Activated CD8-positive, alpha-beta memory T cell treated with anti-CD3 and anti-CD28 coated beads for 24 hours (primary cell): ENCODE results near the gene PPP1R15A.
"Not testable (repeated sequence)": the region's sequence is repeated elsewhere in the genome, so short reads cannot be mapped to it uniquely, and the experiment has no call there.

ENCODE experiments used
- DNase-seq: peaks from one replicate; pipeline ENCODE4 v3.0.0-alpha.2; 2020

PPP1R15A gene

DNA sequence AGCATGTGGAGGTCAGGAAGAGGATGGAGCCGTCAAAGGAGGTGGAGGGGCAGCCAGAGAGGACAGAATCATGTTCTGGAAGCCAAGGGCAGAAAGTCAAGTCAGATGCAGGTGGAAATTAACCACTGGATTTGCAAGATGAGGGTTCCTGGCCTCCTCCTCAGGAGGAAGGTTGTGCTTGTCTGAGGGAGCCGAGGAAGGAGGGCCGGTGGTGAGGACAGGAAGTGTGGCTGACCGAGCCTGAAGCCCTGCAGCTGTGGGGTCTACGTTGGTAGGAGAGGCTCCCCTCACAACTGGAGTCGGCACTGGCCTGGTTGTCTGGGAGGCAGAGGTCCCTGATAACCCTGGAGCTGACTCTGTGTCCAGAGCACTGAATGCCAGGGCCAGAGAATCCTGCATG lies 45.9 kb downstream of the PPP1R15A start:
- no peak for DNase-seq

DNA sequence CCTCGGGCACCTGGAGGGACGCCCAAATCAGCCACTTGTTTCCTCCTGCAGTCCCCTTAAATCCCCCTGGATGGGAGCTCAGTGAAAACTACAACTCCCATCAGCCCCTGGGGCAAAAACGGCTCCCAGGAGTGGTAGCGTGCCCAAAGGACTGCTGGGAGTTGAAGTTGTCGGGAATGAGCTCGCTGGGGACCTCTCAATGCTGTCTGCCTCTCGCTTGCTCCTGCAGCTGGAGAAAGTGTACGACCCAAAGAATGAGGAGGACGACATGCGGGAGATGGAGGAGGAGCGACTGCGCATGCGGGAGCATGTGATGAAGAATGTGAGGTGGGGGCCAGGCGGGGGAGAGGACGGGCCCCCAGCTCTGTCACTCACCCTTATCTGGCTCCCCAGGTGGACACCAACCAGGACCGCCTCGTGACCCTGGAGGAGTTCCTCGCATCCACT lies 46.6 kb downstream of the PPP1R15A start:
- DNase-seq = no peak

DNA sequence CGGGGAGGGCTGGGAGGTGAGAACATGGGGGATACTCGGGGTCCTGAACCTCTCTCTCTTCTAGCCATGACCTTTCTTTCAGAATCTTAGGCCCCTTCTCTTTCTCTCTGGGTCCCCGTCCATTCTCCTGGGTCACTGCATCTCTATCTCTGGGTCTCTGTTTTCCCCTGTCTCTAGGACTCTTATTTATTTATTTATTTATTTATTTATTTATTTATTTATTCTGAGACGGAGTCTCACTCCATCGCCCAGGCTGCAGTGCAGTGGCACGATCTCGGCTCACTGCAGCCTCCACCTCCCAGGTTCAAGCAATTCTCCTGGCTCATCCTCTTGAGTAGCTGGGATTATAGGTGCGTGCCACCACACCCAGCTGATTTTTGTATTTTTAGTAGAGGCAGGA lies 47.0 kb downstream of the PPP1R15A start:
- not testable (repeated sequence) for DNase-seq

DNA sequence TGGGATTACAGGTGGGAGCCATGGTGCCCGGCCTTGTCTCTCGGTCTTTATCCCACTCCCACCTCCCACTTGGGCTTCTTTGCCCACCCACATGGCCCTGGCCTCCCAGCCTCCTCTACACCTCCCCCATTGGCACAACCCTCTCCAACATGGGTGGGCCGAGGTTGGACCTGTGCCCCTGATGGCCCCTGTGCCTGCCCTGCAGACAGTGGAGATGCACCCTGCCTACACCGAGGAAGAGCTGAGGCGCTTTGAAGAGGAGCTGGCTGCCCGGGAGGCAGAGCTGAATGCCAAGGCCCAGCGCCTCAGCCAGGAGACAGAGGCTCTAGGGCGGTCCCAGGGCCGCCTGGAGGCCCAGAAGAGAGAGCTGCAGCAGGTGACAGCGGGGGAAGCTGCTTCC lies 48.7 kb downstream of the PPP1R15A start:
- DNase-seq = no peak

DNA sequence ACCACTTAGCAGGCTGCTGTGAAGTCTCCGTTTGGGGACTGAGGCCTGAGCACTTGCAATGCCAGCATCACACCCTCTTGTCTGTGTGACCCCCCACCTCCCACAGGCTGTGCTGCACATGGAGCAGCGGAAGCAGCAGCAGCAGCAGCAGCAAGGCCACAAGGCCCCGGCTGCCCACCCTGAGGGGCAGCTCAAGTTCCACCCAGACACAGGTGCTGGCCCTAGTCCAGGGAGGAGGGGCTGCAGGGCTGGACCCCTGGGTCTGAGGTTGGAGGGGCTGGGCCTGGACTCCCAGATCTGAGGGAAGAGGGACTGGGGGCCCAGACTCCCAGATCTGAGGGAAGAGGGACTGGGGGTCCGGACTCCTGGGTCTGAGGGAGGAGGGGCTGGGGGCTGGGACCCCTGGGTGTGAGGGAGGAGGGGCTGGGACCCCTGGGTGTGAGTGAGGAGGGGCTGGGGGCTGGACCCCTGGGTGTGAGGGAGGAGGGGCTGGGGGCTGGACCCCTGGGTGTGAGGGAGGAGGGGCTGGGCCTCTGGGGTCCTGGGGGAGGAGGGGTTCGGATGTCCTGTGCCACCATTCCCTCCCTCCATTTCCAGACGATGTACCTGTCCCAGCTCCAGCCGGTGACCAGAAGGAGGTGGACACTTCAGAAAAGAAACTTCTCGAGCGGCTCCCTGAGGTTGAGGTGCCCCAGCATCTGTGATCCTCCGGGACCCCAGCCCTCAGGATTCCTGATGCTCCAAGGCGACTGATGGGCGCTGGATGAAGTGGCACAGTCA lies 49.7 kb downstream of the PPP1R15A start:
- DNase-seq = no peak

DNA sequence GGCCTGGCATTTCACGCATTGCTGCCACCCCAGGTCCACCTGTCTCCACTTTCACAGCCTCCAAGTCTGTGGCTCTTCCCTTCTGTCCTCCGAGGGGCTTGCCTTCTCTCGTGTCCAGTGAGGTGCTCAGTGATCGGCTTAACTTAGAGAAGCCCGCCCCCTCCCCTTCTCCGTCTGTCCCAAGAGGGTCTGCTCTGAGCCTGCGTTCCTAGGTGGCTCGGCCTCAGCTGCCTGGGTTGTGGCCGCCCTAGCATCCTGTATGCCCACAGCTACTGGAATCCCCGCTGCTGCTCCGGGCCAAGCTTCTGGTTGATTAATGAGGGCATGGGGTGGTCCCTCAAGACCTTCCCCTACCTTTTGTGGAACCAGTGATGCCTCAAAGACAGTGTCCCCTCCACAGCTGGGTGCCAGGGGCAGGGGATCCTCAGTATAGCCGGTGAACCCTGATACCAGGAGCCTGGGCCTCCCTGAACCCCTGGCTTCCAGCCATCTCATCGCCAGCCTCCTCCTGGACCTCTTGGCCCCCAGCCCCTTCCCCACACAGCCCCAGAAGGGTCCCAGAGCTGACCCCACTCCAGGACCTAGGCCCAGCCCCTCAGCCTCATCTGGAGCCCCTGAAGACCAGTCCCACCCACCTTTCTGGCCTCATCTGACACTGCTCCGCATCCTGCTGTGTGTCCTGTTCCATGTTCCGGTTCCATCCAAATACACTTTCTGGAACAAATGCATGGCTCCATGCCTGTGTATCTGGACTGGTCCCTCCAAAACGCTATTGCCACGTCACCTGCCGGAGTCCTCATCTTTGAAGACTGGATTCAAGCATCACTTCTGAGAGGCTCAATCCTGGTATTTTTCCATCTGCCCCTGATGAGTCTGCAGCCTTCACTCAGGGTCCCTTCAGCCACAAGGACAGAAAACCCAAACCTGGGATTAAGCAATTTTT lies 50.6 kb downstream of the PPP1R15A start:
- no peak for DNase-seq

DNA sequence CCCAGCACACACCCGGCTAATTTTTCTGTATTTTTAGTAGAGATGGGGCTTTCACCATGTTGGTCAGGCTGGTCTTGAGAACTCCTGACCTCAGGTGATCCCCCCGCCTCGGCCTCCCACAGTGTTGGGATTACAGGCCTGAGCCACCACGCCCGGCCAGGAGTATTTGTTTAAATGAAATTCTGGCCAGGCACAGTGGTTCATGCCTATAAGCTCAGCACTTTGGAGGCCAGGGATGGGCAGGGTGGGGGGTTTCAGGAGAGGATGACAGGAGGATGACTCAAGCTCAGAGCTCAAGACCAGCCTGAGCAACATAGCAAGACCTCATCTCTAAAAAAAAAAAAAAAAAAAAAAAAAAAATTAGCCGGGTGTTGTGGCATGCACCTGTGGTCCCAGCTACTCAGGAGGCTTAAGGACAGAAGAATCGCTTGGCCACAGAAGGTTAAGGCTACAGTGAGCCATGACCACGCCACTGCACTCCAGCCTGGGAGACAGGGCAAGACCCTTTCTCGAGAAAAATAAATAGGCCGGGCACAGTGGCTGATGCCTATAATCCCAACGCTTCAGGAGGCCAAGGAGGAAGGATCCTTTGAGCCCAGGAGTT lies 53.1 kb downstream of the PPP1R15A start:
- DNase-seq = no peak
